ENCODE measurements around the gene CD86.
"Not testable (repeated sequence)": the region's sequence is repeated elsewhere in the genome, so short reads cannot be mapped to it uniquely, and the experiment has no call there.

The CD86 gene

DNA sequence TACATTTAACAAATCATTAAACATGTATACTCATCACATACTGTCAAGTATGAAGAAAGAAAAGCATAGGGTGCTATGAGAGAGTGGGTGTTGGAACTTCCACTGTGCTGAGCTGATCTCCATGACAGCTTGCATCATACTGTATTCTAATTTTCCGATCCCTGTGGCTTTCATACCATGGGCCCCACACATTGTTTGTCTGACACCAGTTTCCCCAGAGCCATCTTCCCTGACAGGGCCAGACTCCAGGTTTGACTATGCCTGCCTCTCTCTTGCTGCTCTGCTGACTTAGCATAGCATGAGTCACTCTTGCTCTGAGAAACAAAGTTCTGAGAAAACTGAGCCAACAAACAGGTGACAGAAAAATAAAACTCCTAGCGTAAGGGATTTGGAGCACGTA is 91.3 kb downstream of the CD86 start:
- no peak overlapping the region for H3K27ac ChIP-seq (replicated peaks)
- H3K4me3 ChIP-seq (replicated peaks; ENCODE audit: insufficient read depth, low read length): no peak overlapping the region
- TF ChIP-seq, protein P1, sequence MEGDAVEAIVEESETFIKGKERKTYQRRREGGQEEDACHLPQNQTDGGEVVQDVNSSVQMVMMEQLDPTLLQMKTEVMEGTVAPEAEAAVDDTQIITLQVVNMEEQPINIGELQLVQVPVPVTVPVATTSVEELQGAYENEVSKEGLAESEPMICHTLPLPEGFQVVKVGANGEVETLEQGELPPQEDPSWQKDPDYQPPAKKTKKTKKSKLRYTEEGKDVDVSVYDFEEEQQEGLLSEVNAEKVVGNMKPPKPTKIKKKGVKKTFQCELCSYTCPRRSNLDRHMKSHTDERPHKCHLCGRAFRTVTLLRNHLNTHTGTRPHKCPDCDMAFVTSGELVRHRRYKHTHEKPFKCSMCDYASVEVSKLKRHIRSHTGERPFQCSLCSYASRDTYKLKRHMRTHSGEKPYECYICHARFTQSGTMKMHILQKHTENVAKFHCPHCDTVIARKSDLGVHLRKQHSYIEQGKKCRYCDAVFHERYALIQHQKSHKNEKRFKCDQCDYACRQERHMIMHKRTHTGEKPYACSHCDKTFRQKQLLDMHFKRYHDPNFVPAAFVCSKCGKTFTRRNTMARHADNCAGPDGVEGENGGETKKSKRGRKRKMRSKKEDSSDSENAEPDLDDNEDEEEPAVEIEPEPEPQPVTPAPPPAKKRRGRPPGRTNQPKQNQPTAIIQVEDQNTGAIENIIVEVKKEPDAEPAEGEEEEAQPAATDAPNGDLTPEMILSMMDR (IDR thresholded peaks at IDR 0.05; ENCODE audit: insufficient read depth, low read length): no peak
- TF ChIP-seq, protein P2, sequence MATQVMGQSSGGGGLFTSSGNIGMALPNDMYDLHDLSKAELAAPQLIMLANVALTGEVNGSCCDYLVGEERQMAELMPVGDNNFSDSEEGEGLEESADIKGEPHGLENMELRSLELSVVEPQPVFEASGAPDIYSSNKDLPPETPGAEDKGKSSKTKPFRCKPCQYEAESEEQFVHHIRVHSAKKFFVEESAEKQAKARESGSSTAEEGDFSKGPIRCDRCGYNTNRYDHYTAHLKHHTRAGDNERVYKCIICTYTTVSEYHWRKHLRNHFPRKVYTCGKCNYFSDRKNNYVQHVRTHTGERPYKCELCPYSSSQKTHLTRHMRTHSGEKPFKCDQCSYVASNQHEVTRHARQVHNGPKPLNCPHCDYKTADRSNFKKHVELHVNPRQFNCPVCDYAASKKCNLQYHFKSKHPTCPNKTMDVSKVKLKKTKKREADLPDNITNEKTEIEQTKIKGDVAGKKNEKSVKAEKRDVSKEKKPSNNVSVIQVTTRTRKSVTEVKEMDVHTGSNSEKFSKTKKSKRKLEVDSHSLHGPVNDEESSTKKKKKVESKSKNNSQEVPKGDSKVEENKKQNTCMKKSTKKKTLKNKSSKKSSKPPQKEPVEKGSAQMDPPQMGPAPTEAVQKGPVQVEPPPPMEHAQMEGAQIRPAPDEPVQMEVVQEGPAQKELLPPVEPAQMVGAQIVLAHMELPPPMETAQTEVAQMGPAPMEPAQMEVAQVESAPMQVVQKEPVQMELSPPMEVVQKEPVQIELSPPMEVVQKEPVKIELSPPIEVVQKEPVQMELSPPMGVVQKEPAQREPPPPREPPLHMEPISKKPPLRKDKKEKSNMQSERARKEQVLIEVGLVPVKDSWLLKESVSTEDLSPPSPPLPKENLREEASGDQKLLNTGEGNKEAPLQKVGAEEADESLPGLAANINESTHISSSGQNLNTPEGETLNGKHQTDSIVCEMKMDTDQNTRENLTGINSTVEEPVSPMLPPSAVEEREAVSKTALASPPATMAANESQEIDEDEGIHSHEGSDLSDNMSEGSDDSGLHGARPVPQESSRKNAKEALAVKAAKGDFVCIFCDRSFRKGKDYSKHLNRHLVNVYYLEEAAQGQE (IDR thresholded peaks at IDR 0.05; ENCODE audit: insufficient replicate concordance, low read depth): no peak
- no peaks in the 10 kb centered on the region for H3K27me3 ChIP-seq (ENCODE audit: insufficient read depth, poor library complexity, severe bottlenecking)
- DNase-seq (ENCODE audit: low read depth in 1 of 2, low spot score in 1 of 2): no peak

DNA sequence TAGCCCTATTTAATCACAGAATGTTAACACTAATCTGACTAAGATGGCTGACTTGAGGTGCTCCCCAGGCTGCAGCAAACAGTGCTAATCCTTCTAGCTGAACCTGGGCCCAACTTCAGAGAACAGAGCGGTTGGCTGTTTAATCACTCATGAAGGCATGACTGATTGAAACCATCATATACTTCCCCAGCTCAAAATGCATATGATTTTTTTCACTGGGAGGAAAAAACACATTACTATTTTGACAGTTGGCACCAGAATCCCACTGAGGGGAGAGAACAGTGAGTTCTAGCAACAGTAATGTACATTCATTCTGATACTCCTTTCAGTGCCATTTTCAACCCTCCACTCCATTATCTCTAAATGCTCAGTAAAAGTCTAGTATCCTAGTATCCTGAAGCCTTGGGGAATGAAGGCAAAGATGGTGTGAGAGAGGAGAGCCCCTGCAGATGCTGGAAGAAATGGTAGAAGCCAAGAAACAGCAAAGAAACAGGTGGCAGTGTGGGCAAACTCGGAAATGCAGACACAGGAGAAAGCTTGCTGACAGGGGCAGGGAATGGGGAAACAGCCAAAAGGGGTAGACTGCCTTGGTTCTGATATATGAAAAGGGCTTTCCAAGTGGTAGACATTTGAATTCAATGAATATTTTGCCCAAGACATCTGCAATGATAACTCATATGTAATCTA is 93.9 kb downstream of the CD86 start:
- TF ChIP-seq GABPA (IDR thresholded peaks at IDR 0.05; ENCODE audit: low read depth) (no peak), POLR2AphosphoS5 (IDR thresholded peaks at IDR 0.05; ENCODE audit: low read depth) (no peak), SPI1 (IDR thresholded peaks at IDR 0.05; ENCODE audit: borderline replicate concordance, low read depth) (no peak)
- TF ChIP-seq, protein P1 (IDR thresholded peaks at IDR 0.05; ENCODE audit: insufficient read depth, low read length): no peak
- TF ChIP-seq, protein P2 (IDR thresholded peaks at IDR 0.05; ENCODE audit: insufficient replicate concordance, low read depth): no peak
- no peak for DNase-seq (ENCODE audit: low read depth in 1 of 2, low spot score in 1 of 2)
- Histone ChIP-seq H3K4me3 (replicated peaks; ENCODE audit: insufficient read depth, low read length) (no peak overlapping the region), H3K27ac (replicated peaks) (no peak overlapping the region), H3K27me3 (ENCODE audit: insufficient read depth, poor library complexity, severe bottlenecking) (no peaks in the 10 kb centered on the region)

DNA sequence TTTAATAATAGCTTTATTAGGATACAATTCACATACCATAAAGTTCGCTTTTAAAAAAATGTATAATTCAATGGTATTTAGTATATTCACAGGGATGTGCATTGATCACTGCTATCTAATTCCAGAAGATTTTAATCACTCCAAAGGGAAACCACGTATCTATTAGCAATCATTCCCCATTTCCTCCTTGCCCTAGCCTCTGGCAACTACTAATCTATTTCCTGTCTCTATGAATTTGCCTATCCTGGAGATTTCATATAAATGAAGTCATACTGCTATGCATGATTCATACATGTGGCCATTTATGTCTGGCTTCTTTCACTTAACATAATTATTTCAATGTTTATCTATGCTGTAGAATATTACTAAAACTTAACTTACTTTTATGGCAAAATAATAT is 96.3 kb downstream of the CD86 start:
- Histone ChIP-seq H3K27me3 (ENCODE audit: insufficient read depth, poor library complexity, severe bottlenecking) (no peaks in the 10 kb centered on the region), H3K27ac (replicated peaks) (no peak overlapping the region), H3K4me3 (replicated peaks; ENCODE audit: insufficient read depth, low read length) (no peak overlapping the region)
- TF ChIP-seq, protein P2 (IDR thresholded peaks at IDR 0.05; ENCODE audit: insufficient replicate concordance, low read depth): no peak
- TF ChIP-seq, protein P1 (IDR thresholded peaks at IDR 0.05; ENCODE audit: insufficient read depth, low read length): no peak
- no peak for TF ChIP-seq POLR2AphosphoS5 (IDR thresholded peaks at IDR 0.05; ENCODE audit: low read depth)
- TF ChIP-seq GABPA (IDR thresholded peaks at IDR 0.05; ENCODE audit: low read depth): no peak
- no peak for TF ChIP-seq SPI1 (IDR thresholded peaks at IDR 0.05; ENCODE audit: borderline replicate concordance, low read depth)
- no peak for DNase-seq (ENCODE audit: low read depth in 1 of 2, low spot score in 1 of 2)

DNA sequence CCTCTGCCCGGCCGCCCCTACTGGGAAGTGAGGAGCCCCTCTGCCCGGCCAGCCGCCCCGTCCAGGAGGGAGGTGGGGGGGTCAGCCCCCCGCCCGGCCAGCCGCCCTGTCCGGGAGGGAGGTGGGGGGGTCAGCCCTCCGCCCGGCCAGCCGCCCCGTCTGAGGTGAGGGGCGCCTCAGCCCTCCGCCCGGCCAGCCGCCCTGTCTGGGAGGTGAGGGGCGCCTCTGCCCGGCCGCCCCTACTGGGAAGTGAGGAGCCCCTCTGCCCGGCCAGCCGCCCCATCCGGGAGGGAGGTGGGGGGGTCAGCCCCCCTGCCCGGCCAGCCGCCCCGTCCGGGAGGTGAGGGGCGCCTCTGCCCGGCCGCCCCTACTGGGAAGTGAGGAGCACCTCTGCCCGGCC is 109.8 kb downstream of the CD86 start:
- not testable (repeated sequence) for H3K4me3 ChIP-seq (replicated peaks; ENCODE audit: insufficient read depth, low read length); H3K27me3 ChIP-seq (ENCODE audit: insufficient read depth, poor library complexity, severe bottlenecking); DNase-seq (ENCODE audit: low read depth in 1 of 2, low spot score in 1 of 2); H3K27ac ChIP-seq (replicated peaks)
